Renal pelvis (tissue), 3 donors: ENCODE measurements around the gene TLDC2. TPM values are rescaled to one million over a fixed set of nuclear protein-coding genes. Genes with fewer than 3 reads are reported as not detected.

ENCODE experiments used
- polyA plus RNA-seq, 3 donors: library from polyadenylated mRNA; unstranded; fragments of 120-200 nt; gene quantifications; one replicate each; pipeline ENCODE4 v1.2.1, GENCODE V29; 2013; ENCODE audit not compliant: insufficient read length in 3 of 3

TLDC2 gene
- polyA plus RNA-seq, 3 donors = 2.7 to 3.5 (median 3.4) TPM

Other genes starting within 250 kb of the TLDC2 start
- gene SLA2, start 229.9 kb upstream of the TLDC2 start, polyA plus RNA-seq = under 1 TPM; 0.40 to 0.63 (median 0.52) TPM
- 10 to 100 TPM; 27.8 to 31.6 (median 28.0) TPM for gene NDRG3, start 130.0 kb upstream of the TLDC2 start, polyA plus RNA-seq
- 10 to 100 TPM; 16.8 to 22.4 (median 20.5) TPM for gene DSN1, start 102.4 kb upstream of the TLDC2 start, polyA plus RNA-seq
- gene SAMHD1, start 75.6 kb downstream of the TLDC2 start, polyA plus RNA-seq = 10 to 100 TPM; 18.7 to 25.6 (median 19.6) TPM
- gene RBL1, start 219.9 kb downstream of the TLDC2 start, polyA plus RNA-seq = 10 to 100 TPM in 2 of 3 donors, 1 to 10 TPM in 1; 8.8 to 12.6 (median 11.6) TPM